Activated T-cell treated with anti-CD3 and anti-CD28 coated beads for 24 hours (primary cell): ENCODE measurements around the gene ZNF653.
A peak's percentile ranks its signal among the peaks of the same experiment; 100 is the strongest.
"Not testable (repeated sequence)": the region's sequence is repeated elsewhere in the genome, so short reads cannot be mapped to it uniquely, and the experiment has no call there.

Experiments used
- DNase-seq: peaks from one replicate; pipeline ENCODE4 v3.0.0-alpha.2; 2020; ENCODE audit warnings: low read depth

ZNF653 gene

GRCh38 chr19:11481534-11482383 lies 23.9 kb downstream of the ZNF653 start:
- peak; percentile 76 for DNase-seq

DNA sequence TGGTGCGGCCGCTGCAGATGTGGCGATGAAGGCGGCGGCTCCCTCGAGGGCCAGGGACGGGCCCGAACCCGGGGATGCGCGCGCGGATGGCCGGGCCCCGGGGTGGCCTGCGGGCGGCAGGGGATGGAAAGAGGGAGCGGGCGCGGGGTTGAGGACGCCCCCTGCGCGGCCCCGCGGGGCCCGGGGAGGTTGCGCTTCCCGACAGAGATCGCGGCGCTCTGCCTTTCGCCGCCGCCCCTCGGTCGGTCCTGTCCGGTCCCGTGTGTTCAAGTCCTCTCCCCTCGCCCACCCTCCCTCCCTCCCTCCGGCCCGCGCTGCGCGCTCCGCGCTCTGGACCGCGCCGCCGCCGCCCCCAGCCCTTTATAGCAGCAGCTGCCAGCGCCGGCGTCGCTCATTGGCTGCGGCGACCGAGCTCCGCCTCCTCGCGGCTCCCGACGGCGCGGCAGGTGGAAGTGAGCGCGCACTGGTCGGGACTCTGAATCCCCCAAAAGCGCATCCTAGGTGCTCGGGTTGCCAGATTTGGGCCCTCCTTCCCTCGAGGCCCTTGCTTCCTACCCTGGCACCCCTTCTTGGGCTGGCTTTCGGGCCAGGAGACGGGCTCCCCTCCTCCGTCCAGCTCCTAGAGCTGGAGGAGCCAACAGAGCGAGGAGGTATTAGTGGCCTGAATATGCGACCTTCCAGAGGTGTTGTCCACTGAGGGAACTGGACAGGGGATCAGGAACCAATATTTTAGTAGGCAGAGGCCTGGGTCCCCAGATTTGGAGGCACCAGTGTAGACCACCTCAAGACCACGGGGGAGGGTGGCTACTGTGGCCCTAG lies 24.7 kb downstream of the ZNF653 start, which contains the start of gene ELAVL3:
ELAVL3 (minus strand) TSS at position 332 of the 819 bp plus-strand sequence. CDS start 438 bp downstream, outside the sequence.
- no peak for DNase-seq

DNA sequence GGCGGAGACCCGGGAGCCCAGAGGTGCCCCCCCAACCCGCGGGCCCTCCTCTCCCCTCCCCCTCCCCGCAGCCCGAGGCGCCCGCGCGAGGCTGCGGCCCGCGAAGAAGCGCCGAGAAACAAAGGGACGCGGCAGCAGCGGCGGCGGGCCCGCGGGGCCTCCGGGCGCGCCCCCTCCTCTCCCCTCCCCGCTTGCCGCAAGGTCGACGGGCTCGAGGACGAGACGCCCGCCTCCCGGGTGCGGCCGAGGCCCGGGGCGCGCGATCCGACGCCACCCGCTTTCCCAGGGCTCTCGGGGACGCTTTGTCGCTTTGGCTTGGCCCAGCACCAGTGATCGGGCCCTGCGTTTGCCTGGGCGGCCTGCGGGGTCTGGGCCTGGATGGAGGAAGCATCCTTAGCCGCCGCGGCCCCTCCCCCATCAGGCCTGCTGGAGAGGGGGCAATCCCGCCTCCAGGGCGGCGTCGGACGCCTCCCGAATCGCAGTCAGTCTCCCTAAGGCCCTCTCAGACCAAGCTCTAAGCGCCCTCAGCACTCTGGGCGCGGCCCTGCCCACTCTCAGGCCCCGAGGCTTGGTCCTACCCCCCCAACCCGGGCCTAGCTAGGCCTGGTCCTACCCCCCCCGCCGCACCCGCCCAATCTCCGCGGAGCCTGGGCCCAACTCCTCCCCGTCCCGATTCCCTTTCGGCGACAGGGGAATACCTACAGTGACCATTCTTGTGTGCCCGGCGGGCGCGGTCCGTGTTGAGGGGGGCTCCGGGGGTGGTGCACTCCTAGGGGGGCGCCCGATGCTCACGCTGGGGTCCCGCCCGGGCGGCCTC lies 25.5 kb downstream of the ZNF653 start:
- no peak for DNase-seq

- no peak for DNase-seq
Measured at GRCh38 chr19:11479090-11479897, 26.3 kb downstream of the ZNF653 start.

DNA sequence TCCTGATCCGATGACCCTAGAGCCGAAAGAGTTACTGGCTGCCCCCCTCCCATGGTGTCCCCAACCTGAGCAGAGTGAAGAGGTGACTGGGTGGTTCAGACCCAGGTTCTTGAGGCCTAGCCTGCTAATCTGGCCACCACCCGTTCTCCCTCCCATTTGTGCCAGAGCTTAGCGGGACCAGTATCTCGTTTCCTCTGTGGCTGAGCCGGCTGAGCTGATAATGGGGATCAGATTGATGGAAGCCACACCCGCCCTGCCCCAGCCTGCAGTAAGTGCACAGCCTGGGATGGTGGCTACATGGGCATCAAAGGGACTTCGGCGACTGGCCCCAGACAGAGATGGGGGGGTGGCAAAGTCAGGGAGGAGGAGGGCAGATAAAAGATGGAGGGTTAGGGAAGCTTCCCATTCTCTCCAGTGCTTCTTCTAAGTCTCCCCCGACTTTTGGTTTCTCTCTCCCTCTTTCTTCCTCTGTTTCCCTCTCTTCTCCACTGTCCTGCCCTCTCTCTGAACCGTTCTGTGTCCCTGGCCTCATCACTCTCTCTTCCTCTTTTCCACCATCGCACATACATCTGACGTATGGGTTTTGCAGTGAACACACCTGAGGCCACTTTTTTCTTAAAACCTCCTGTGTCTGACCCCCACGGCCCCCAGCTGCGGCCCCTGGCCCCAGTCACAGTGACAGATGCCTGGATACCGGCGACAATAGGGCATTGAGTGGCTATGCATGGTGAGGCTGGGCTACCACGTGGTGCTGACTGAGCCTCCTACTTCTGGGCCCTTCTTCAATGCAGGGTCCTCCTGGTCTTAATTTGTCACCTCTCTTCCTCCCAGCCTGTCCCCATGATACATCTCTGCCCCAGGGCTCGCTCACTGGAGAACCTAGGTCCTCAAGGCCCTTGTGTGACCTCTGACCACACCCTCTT lies 27.2 kb downstream of the ZNF653 start:
- DNase-seq, result no peak

DNA sequence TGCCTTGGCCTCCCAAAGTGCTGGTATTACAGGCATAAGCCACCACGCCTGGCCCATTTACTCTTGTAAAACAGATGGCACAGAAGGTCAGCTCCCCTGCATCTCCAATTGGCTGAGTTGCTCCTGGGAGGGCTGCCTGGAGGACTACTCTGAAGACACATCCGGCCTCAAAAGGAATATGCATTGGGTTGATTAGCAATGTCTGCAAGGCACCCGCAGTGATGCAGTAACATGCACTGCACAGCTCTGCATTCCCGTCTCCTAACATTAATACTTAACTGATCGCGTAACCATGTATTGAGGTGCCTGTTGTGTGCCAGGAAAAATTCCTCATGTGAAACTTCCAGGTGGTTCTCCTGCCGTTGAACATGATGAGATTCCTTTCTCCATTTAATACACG lies 29.8 kb downstream of the ZNF653 start:
- DNase-seq, result no peak

GRCh38 chr19:11475343-11475742 lies 30.3 kb downstream of the ZNF653 start:
- not testable (repeated sequence) for DNase-seq

- DNase-seq, result no peak
Measured at GRCh38 chr19:11473725-11474124, 31.9 kb downstream of the ZNF653 start.

DNA sequence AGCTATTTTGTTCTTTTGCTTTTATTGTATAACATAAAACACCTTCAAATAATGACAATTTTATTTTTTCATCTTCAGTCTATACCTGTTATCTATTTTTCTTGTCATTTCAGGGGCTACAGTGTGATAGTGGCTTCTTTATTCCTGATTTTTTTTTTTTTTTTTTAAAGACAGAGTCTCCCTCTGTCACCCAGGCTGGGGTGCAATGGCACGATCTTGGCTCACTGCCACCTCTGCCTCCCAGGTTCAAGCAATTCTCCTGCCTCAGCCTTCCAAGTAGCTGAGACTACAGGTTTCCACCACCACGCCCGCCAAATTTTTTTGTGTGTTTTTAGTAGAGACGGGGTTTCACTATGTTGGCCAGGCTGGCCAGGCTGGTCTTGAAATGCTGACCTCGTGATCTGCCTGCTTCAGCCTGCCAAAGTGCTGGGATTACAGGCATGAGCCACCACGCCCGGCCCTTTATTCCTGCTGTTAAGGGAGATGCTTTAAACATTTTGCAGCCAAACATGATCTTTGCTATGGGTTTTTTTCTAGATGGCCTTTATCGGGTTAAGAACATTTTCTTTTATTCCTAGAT lies 37.3 kb downstream of the ZNF653 start:
- not testable (repeated sequence) for DNase-seq

DNA sequence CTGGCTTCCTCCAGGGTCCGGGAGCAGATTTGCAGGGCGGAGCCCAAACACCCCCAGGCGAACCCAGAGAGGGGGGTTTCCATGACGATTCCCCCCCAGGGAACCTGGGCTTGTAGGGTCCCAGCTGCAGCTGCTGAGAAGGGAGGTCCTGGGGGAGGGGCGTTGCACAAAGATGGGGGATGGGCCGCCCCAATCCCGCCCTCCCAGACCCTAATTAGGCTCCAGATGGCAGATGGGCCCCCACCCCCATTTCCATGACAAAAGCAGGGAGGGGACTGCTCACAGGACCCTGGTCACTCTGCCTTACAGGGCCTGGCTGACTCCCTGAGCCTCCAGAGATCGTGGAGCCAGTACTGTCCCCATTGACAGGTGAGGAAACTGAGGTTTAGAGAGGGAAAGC lies 40.0 kb downstream of the ZNF653 start:
- DNase-seq, result no peak

- DNase-seq, result no peak
Measured at GRCh38 chr19:11464333-11465265, 41.0 kb downstream of the ZNF653 start.

- no peak for DNase-seq
Measured at GRCh38 chr19:11463391-11463790, 42.2 kb downstream of the ZNF653 start.

- no peak for DNase-seq
Measured at GRCh38 chr19:11461453-11461852, 44.2 kb downstream of the ZNF653 start.

GRCh38 chr19:11460207-11460606 lies 45.4 kb downstream of the ZNF653 start:
- DNase-seq, result no peak

GRCh38 chr19:11458912-11459311 lies 46.7 kb downstream of the ZNF653 start:
- DNase-seq, result not testable (repeated sequence)

DNA sequence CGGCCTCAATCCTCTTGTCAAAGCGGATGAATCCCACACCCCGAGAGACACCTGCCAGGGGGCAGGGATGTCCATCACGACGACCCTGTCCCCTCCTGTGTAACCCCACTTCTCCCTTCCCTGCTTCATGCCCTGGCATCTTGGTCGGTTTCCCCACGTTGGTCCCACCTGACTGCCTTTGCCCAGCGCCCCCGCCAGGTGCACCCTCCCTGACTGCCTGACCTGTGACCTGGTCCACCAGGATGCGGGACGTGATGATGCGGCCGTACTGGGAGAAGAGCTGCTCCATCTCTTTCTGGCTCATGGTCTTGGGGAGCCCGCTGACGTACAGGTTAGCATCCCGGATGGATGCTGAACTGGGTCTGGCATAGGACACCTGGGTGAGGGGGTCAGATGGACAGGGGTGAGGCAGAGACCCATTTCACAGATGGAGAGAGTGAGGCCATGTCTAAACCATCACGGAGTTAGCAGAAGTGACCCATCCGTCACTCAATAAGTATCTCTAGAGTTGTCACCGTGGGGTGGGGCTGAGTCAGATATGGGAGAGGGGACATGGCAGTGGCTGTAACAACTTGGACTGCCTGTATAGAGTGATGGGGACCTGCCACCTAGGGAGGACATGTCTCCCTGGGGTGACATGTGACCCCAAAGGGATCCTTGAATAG lies 47.3 kb downstream of the ZNF653 start:
- no peak for DNase-seq

GRCh38 chr19:11457831-11458230 lies 47.8 kb downstream of the ZNF653 start:
- no peak for DNase-seq

DNA sequence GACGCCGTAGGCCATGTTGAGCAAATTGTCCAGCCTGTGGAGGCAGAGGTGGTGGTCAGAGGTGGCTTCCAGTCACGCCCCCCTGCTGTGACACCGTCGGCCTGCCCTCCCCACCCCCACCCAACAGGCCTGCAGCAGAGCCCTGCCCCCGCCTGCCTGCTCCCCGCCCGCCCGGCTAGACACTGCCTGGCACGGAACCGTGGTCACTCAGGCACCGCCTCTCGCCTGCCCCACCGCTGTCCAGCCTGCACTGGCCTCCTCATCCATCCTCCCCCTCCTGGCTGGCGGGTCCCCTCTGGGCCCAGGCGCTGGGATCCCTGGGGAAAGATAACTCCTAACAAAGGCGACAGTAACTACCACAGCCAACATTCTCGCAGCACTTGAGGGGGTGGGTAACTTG lies 48.5 kb downstream of the ZNF653 start:
- DNase-seq, result no peak
